Activated T-cell treated with anti-CD3 and anti-CD28 coated beads for 1 hour (primary cell): ENCODE results near the gene PLA2G4D.

Experiments
- DNase-seq: peaks from one replicate; pipeline ENCODE4 v3.0.0-alpha.2; 2020; ENCODE audit warnings: low read depth

Gene PLA2G4D

DNA sequence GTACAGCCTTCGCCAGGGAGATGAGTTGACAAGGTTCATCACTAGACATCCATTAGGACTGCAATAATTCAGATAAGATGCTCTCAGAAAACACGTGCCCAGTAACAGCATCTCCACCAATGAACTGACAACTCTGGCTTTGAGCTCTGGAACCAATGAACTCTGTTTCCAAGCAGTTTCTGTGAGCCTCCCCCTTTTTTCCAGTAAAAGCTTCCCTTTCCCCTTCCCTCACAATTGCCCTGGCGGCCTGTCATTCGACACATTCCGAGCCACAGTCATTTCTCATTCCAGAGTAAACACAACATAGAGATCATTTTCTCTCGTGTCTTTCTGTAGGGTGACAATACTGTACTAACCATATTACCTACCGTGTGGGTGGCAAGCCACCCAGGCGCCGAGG, 3.6 kb downstream of the PLA2G4D start:
- no peak for DNase-seq

DNA sequence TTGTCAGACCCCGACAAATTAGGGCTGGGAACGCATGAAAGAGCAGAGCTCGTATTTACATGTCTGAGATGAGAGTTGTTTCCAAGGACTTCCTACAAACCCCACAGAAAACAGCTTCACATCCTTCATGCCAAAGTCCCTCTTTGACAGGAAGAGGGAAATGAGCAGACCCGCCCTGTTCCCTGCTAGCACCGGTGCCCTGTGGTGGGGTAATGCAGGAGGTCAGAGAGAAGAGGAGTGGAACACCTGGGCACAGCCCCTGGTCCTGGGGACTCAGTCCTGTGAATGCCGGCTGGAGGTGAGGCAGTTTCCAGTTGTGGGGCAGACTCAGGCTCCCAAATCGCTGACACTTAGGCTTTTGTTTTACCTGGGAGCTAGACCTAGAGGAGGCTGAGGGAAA, 4.0 kb downstream of the PLA2G4D start:
- DNase-seq = no peak

DNA sequence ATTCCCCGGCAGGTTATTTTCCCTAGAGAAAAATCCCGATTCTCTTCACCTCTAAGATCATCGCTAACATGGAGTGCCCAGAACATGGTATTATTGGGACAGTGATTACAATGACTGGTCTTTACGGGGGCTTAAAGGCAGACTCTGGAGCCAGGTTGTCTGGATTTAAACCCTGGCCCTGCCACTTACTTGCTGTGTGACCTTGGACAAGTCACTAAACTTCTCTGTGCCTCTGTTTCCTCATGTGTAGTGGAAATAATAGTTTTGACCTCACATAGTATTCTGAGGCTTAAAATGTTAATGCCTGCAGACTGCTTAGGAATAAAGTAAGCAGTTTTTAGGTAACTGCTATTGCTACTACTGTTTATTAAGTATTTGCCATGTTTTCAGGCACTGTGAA, 4.4 kb downstream of the PLA2G4D start:
- DNase-seq = no peak

DNA sequence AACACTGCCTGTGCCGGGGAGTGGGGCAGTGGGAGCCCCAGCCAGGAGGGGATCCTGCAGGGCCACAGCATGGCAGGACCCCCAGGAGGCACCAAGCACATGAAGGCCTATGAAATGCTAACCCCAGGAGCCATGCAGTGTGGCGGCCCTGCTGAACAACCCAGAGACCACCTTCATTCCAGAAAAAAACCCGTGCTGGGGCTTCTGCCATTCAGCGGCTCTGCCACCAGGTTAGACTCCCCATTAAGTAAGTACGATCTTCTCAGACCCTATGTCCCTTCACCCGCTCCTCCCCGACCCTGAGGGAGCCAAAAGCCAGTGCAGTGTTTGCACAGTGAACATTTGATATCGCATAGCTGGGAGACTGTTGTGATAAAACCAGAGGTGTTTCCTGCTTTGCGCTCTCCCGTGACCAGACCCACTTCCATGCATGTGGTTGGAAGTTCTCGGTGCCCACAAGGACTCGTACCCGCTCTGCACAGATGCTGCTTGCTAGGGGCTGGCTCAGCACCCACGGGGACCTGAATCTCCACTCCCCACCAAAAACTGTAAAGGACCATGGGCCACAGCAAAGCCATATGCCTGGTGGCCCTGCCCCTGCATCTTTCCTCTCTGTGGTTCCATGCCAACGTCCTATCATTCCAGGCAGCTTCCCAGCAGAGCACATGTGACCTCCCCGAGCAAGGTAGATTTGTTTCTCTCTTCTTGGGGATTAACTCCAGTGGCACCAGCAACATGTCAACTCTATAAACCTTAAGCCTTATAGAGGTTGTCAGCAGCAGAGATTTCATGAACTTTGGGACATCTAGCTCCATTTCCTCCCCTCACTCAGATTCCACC, 5.3 kb downstream of the PLA2G4D start:
- DNase-seq = no peak

DNA sequence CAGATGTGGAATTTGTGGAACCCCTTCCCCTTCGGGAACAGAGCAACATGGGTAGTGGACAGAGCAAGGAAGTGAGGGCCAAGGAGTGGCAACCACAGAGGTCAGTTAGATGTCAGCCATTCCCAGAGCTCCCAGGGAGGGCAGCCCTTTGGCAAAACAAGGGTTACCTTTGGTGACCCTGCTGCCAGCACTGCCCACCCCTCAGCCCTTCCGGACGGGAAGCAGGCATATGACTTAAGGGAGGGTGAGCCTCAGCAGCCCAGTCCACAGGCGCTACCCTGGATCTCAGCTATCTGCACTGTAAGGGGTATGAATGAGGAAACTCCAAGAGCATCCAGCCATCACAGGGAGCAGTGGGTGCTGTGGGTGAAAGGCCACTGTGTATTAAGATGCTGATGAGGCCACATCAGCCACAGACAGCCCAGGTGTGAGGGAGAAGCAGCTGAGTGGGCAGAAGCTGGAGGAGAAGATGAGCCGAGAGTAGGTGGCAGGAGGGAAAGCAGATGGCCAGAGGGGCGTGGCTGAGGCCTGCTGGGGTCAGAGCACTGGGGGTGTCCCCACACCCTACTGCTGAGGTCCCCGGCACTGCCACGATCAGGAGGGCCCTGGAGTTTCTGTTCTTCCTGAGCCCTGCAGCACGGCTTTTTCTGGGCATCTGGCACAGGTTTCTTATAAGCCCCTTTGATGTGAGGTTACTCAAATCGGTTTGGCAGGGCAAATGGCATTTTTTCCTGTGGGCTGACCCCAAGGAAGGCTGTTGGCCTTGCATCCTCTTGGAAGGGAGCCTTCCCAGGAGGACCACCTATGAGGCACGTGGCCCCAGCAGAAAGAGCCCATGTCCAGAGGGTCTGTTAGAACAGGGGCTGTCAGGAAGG, 6.2 kb downstream of the PLA2G4D start:
- no peak for DNase-seq

DNA sequence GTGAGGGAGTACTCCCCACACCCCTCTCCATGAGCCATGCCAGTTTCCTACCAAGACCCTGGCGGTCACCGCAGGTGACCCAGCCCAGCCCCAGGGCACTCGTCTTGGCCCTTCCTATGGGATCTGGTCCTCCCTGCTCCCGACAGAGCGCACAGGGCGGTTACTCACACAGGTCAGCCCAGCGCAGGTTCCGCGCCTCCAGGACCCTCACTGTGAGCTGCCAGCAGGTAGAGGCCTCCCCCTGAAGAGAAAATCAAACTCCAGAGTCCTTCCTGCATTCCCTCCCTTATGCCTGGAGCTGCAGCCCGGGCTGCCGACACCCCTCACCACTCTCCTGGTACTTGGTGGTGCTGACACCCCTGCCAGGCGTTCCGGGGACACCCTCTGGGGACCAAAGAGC, 6.9 kb downstream of the PLA2G4D start:
- no peak for DNase-seq

DNA sequence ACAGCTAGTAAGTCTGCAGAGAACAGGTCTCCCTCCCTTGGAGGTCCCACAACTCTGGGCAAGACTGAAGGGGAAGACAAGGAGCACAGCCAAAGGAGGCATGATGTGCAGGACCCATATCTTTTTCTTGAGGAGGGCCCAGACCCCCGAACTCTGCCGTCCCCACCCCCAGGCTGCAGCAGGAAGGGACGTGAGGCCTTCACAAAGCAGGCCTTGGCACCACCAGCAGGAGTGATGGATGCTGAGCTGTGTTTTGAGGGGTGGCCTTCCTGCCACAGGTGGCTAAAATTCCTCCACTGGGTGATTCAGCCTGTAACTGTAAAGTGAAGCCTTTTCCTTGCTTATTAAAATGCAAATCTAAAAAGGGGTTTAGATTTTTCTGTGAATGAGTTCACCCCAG, 8.6 kb downstream of the PLA2G4D start:
- DNase-seq = no peak

DNA sequence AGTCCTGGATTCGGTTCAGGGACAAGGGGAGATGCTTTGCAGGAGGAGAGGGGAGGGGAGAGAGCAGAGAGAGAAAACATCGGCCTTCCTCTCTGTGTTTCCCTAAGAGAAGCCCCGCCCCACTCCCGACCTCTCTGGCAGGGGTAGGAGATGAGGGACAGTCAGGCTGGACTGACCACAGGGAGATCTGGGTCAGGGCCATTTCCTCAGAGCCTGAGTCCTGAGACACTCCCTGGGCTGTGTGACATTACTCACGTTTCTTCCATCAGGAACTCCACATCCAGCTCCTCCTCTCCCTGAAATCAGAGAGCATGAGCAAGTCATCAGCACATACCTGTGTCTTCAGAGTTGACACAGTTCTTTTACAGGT, 9.1 kb downstream of the PLA2G4D start:
- no peak for DNase-seq

DNA sequence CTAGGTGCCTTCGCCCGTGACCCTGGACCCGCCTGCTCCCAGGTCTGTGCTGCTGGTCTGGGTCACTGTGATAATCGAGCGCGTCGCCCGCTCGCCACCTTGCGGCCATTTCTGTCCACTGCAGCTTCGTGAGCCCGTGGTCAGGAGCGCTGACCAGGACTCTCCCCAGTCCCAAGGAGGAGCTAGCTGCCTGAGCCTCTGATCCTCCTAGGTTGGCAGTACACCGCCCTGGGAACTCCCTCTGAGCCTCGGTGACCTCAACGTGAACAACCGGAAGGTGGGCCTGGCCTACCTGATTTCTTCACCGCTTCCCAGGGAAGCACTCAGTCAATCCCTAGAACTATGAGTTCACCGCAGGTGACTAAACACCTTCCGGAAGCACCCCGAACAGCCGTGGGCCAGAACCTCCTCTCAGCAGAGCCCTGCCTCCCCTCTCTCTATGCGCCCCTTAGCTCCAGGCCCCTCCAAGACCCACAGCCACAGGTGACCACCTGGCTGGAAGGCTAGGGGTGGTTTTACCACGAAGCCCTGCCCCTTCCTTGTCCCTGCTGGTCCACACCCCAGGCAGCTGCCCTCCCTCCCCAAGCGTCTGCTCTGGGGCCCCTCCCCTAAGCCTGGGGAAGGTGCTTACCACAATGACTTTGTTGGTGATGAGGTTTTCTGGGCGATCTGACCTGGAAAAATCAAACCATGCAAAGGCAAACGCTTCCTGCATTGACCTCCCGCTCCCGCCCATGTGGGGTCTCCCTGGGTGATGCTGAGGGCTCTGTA, 9.7 kb downstream of the PLA2G4D start:
- DNase-seq = peak; percentile 30

DNA sequence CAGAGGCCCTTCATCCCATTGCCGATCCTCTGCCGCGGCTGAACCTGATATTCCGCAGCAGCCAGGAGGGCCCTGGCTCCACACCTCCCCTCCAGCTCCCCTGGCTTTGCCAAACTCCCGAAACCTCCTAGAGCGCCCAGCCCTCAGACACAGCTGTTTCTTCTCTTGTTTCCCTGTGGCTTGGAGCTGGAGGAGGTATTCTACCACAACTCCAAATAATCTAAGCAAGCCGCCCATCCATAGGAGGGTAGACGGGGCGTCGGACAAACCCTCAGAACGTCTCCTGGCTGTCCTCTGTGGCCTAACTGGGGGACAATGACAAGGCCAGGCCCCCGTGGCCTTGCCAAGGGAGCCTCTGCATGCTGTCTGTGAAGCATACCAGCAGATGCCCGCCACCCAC, 10.4 kb downstream of the PLA2G4D start:
- no peak for DNase-seq

DNA sequence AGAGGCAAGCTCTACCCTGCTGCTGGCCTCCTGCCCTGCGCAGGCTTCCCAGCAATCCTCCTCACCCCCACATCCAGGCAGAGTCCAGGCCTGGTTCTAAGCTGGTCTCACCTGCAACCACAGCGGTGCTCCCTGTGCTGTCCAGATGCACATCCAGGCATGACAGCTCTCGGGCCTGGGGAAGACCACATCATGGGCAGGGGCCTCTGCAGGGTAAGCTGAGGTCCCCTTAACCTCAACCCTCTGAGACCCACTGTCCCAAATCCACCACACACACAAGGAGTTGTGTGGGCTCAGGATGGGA, 10.8 kb downstream of the PLA2G4D start:
- DNase-seq = no peak

DNA sequence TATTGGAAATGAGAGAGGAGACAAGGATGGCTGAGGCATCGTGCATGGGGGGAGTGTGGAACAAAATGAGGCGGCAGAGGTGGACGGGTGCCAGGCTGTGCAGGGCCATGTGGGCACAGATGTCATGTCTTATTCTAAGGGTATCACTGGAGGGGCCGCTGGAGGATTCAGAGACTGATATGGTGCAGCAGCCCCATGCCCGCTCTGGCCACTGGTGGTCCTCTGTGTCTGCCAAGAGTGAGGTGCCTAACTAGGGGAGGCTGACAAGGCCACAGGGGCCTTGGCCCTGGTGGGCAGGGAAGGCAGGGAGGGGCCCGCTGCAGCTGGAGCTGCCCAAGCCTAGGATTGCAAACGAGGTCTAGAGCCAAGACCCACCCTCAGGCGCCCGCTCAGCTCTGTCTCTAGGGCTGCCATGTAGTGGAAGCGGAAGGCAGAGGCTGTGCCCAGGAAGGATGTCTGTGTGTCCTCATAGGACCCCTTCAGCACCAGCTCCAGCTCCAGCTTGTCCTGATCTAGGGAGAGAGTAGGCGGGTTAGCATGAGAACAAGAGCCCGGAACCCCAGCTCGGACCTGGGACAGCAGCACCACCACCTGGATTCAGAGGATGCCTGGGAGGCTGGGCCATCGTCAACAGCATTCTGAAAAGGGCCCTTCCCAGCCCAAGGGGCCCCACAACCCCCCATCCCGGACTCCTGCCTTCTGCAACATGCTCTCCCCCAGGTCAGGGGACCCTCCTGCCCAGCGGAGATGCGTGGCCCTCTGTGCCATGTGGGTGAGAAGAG, 11.3 kb downstream of the PLA2G4D start:
- no peak for DNase-seq

DNA sequence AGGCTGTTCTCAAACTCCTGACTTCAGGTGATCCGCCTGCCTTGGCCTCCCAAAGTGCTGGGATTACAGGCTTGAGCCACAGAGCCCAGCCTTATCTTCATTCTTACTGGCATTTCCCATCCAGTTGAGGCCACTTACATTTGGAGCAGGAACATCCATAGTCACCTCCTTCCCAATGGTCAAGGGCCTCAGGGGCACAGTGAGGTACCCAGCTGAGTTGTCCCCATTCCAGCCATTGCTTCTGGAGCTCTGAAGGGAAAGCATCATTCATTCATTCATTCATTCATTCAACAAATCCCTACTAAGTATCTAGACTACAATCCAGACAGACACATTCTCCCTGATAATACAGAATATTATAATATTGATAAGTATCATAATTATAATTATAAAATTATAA, 12.2 kb downstream of the PLA2G4D start:
- DNase-seq = no peak

DNA sequence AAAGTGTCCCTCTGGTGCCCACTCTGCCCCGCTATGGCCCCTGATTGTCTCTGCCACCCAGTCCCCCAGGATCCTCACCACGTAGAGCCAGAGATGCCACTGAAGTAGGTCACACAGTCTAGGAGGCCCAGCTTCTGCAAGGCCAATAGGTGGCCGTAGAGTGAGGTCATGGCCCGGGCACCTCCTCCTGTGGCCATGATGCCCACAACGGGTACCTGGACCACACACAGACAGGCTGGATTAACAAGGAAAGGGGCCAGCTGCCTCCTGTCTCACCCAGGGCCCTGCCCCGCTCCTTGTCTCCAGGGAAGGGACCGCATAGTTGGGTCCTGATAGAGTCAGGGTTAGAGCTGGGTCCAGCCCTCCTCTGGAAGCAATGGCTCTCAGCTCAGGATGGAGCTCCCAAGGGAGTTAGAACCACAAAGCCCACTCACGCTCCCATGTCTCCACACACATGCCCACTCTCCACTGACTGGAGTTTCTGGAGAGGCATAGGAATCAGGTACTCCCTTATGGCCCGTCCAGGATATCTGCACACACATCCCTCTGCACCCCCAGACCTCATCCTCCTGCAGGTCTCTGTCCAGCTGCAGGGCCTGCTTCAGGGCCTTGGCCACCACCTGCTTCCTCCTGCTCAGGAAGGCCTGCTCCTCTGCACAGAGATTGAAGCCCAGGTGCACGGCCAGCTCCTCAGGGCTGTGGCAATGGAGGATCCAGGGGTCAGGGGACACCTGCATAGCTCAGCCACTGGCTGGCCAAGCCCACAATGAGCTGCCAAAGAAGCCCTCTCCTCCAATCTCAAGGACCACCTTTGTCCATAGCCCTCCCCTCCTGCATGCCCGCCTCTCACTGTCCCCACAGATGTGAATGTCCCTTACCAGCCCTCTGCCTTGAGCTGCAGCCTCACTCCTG, 13.2 kb downstream of the PLA2G4D start:
- DNase-seq = no peak

DNA sequence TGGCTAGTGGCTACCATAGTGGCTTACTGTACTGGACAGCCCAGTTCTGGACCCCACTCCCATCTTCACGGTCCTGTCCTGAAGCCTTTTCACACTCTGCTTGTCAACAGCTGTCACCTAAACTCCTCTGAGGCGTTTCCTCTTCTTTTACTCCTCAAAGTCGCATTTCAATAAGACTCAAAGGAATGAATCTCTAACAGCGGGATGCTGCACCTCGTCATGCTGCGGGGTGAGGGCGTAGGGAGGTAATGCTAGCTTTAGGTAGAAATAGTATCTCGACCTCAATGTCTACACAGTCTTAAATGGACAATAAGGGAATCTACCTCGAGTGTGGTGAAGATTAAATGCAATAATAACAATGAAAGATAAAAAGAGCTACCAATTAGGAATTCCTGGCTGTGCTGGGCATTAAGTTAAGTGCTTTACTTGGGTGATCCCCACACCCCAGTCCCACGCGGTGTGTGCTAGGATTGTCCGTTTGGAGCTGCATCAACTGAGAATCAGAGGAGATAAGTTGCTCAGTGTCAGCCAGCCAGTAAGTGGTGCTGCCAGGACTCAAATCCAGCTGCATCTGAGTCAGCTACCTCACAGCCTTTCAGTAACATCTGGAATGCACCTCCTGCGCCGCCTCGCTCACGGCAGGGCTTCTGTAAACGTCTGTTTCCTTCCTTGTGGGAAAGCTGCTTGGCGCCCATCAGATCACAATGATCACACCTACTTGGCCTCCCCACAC, 14.0 kb downstream of the PLA2G4D start:
- no peak for DNase-seq

DNA sequence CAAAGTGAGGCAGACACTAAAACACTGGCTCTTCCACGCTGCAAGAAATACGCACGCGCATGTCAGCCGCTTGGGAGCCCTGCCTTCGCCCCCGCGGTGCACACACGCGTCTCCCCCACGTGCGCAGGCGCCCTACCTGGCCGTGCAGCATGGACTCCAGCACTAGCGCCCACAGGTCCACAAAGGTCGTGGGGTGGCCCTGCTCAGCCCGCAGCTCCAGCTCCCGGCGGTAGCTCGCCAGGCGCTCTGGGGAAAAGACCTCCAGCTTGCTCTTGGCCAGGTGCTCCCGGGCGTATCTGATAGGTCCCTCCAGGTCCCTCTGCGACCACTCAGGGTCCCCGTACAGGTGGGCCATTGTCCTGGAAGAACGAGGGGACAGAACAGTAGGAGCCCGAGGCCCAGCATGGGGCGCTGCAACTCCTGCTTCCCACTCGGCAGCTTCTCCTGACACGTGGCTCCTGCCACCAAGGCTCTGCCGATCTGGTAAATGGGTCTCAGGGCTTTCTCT, 14.9 kb downstream of the PLA2G4D start:
- DNase-seq = no peak

DNA sequence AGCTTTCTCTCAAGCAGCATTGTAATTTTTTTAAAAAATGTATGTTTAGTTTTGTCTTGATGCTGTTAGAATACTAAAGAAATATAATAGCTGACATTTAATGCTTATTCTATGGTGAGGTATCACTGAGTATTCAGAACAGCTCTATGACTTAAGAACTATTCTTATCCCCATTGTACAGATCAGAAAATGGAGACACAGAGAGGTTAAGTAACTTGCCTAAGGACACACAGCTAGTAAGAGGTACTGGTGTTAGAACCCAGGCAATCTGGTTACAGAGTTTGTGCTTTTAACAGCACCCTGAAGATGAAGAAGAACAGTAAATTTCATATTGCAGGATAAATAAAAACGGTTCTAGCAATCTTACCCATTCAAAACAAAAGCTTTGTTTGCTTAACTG, 15.5 kb downstream of the PLA2G4D start:
- DNase-seq = no peak

DNA sequence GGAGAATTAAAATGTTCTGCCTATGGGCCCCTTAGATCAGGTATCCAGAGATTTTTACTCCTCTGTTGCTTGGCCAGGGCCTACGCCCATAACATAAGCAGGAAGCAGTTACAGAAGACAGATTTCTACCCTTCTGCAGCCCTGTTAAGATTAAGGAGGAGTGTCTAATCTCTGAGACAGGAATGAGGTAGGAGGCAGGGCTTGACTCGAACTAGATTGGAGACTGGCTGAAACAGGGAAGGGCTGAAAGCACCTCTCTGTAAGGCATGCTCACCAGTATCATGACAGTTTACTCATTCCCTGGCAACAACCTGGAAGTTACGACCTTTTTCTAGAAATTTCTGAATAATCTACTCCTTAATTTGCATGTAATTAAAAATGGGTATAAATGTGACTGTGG, 16.7 kb downstream of the PLA2G4D start:
- no peak for DNase-seq

DNA sequence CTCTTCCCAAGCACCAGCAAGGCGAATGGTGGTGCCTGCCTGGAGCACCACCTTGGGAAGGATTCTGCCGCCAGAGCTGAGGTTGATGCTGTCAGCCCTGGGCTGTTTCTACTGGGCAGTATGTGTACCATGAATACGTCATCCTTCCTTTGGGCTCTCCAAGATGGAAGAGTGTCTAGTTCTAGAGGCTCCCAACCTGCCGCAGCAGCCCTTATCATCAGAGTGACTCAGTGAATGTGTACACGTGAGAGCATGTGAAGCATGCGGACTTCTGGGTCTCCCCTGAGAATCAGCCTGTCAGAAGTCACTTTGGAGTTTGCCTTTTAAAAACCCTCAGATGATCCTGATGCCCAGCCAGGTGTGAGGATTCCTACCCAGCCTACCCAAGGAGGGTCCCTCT, 20.9 kb downstream of the PLA2G4D start:
- DNase-seq = no peak

DNA sequence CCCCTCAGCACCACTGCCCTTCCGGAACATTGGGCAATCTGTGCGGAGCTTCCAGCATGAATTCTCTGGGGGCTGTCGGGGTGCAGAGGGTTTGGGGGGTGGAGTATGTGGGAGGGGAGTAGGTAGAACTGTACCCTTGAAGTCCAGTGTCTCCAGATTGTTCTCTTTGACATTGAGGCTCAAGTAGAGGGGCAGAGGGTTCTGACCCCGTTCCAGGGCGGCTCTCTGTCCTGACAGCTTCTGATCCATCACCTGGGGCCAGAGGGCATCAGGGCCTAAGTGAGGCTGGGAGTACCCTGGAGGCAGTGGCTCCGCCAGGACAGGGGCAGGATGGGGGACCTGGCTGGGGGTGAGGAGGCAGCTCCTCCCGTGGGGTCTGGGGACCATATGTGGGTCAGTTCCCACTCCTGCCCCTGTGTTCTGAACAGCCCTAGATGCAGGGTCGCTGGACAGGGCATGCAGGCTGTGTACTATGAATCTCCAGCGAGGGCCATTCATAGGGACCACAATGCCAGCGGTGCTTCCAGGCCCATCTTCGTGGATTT, 22.1 kb downstream of the PLA2G4D start:
- no peak for DNase-seq
